ENCODE results near the gene KLHL10.
"Not testable (repeated sequence)": the region's sequence is repeated elsewhere in the genome, so short reads cannot be mapped to it uniquely, and the experiment has no call there.

KLHL10 gene

DNA sequence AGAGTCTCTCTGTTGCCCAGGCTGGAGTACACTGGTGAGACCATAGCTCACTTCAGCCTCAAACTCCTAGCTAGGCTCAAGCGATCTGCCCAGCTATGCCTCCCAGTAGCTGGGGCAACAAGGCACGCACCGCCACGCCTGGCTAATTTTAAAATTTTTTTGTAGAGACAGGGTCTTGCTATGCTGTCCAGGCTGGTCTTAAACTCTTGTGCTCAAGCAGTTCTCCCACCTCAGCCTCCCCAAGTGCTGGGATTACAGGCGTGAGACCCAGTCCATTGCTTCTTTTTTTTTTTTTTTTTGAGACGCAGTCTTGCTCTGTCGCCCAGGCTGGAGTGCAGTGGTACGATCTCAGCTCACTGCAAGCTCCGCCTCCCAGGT lies 36.7 kb downstream of the KLHL10 start:
- not testable (repeated sequence) for H3K4me3 ChIP-seq (ENCODE audit: extremely low read depth, insufficient read depth, low read length, poor library complexity, severe bottlenecking); H3K27ac ChIP-seq (ENCODE audit: low read depth, low read length, severe bottlenecking); H3K9me3 ChIP-seq (ENCODE audit: control insufficient read depth, low read length); H3K4me1 ChIP-seq (ENCODE audit: control insufficient read depth, insufficient read depth, low read length, poor library complexity, severe bottlenecking)
- H3K36me3 ChIP-seq (ENCODE audit: control insufficient read depth, insufficient read depth, low read length): peaks cover 88% of the 10 kb centered on the region
- 96 to 100% methylated on average over 4 to 5 of the region's 9 CpGs for WGBS, 2 experiments (ENCODE audit: insufficient coverage in 2 of 2)

DNA sequence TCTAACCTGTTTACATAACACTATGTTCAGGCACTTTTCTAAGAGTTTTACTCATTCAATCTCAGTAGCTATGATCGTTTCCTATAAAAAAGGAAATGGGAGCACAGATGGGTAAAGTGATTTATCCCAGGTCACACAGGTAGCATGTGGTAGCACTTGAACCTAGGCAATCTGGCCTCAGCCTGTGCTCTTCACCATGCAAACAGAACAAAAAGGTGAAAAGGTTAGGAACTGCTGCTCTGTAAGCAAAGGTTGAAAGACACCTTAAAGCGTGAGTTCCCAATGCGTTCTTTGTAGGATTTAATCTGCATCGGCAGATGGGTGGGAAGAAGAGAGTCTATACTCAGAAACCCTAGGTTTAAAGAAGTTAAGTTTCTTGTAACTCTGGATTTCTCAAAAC lies 42.5 kb downstream of the KLHL10 start:
- 96% methylated on average over 3 of the region's 4 CpGs for WGBS, 2 experiments (ENCODE audit: insufficient coverage in 2 of 2)

DNA sequence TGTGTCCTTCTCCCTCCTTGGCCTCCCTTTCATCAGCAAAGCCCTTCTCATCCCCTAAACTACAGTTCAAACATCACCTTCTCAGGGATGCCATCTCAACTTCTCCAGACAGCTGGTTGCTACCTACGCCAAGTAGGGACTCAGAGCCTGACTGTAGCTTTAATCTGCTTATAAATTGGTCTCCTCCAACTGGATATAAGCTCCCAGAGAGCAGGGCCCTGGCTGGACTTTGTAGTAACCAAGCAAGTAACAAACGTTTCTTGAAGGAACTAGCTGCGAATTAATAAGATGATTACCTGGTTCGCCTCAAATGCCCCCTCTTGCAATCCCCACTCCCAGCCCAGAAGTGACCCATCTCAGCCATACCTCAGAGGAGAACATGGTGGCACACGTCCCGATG lies 45.1 kb downstream of the KLHL10 start:
- Histone ChIP-seq H3K36me3 (ENCODE audit: control insufficient read depth, insufficient read depth, low read length) (peaks cover 99% of the 10 kb centered on the region), H3K9me3 (ENCODE audit: control insufficient read depth, low read length) (no peaks in the 10 kb centered on the region), H3K4me3 (ENCODE audit: extremely low read depth, insufficient read depth, low read length, poor library complexity, severe bottlenecking) (no peak overlapping the region), H3K27ac (ENCODE audit: low read depth, low read length, severe bottlenecking) (no peak overlapping the region), H3K4me1 (ENCODE audit: control insufficient read depth, insufficient read depth, low read length, poor library complexity, severe bottlenecking) (no peaks in the 10 kb centered on the region)
- WGBS, 2 experiments (ENCODE audit: insufficient coverage in 2 of 2): 93 to 97% methylated on average over 4 to 5 of the region's 6 CpGs

More for the DNA sequence above, 42.5 kb downstream of the KLHL10 start:
- no peak overlapping the region for H3K4me3 ChIP-seq (ENCODE audit: extremely low read depth, insufficient read depth, low read length, poor library complexity, severe bottlenecking)
- no peak overlapping the region for H3K27ac ChIP-seq (ENCODE audit: low read depth, low read length, severe bottlenecking)
- H3K9me3 ChIP-seq (ENCODE audit: control insufficient read depth, low read length): no peaks in the 10 kb centered on the region
- no peaks in the 10 kb centered on the region for H3K4me1 ChIP-seq (ENCODE audit: control insufficient read depth, insufficient read depth, low read length, poor library complexity, severe bottlenecking)
- peaks cover 88% of the 10 kb centered on the region for H3K36me3 ChIP-seq (ENCODE audit: control insufficient read depth, insufficient read depth, low read length)

- Histone ChIP-seq H3K36me3 (ENCODE audit: control insufficient read depth, insufficient read depth, low read length) (peaks cover 95% of the 10 kb centered on the region), H3K27ac (ENCODE audit: low read depth, low read length, severe bottlenecking) (no peak overlapping the region), H3K4me3 (ENCODE audit: extremely low read depth, insufficient read depth, low read length, poor library complexity, severe bottlenecking) (no peak overlapping the region), H3K4me1 (ENCODE audit: control insufficient read depth, insufficient read depth, low read length, poor library complexity, severe bottlenecking) (no peaks in the 10 kb centered on the region), H3K9me3 (ENCODE audit: control insufficient read depth, low read length) (no peaks in the 10 kb centered on the region)
- 80 to 90% methylated on average over 5 of the region's 6 CpGs for WGBS, 2 experiments (ENCODE audit: insufficient coverage in 2 of 2)
These were observed 48.1 kb downstream of the KLHL10 start for GRCh38 chr17:41885733-41886132.

- Histone ChIP-seq H3K27ac (ENCODE audit: low read depth, low read length, severe bottlenecking) (no peak overlapping the region), H3K9me3 (ENCODE audit: control insufficient read depth, low read length) (no peaks in the 10 kb centered on the region), H3K4me3 (ENCODE audit: extremely low read depth, insufficient read depth, low read length, poor library complexity, severe bottlenecking) (no peak overlapping the region), H3K4me1 (ENCODE audit: control insufficient read depth, insufficient read depth, low read length, poor library complexity, severe bottlenecking) (no peaks in the 10 kb centered on the region), H3K36me3 (ENCODE audit: control insufficient read depth, insufficient read depth, low read length) (peaks cover 96% of the 10 kb centered on the region)
- WGBS, 2 experiments (ENCODE audit: insufficient coverage in 2 of 2): 95 to 98% methylated on average over 4 of the region's 6 CpGs
These were observed 50.8 kb downstream of the KLHL10 start for GRCh38 chr17:41888332-41888965.

GRCh38 chr17:41891135-41892020 lies 53.8 kb downstream of the KLHL10 start:
- H3K9me3 ChIP-seq (ENCODE audit: control insufficient read depth, low read length): no peaks in the 10 kb centered on the region
- peaks cover 18% of the 10 kb centered on the region for H3K4me1 ChIP-seq (ENCODE audit: control insufficient read depth, insufficient read depth, low read length, poor library complexity, severe bottlenecking)
- H3K36me3 ChIP-seq (ENCODE audit: control insufficient read depth, insufficient read depth, low read length): peaks cover 95% of the 10 kb centered on the region
- no peak overlapping the region for H3K27ac ChIP-seq (ENCODE audit: low read depth, low read length, severe bottlenecking)
- no peak overlapping the region for H3K4me3 ChIP-seq (ENCODE audit: extremely low read depth, insufficient read depth, low read length, poor library complexity, severe bottlenecking)
- WGBS, 2 experiments (ENCODE audit: insufficient coverage in 2 of 2): 94 to 95% methylated on average over 2 to 3 of the region's 7 CpGs

- Histone ChIP-seq H3K4me3 (ENCODE audit: extremely low read depth, insufficient read depth, low read length, poor library complexity, severe bottlenecking) (no peak overlapping the region), H3K4me1 (ENCODE audit: control insufficient read depth, insufficient read depth, low read length, poor library complexity, severe bottlenecking) (peaks cover 23% of the 10 kb centered on the region), H3K9me3 (ENCODE audit: control insufficient read depth, low read length) (no peaks in the 10 kb centered on the region), H3K27ac (ENCODE audit: low read depth, low read length, severe bottlenecking) (no peak overlapping the region), H3K36me3 (ENCODE audit: control insufficient read depth, insufficient read depth, low read length) (peaks cover 95% of the 10 kb centered on the region)
- WGBS, 2 experiments (ENCODE audit: insufficient coverage in 2 of 2): 97 to 100% methylated on average over 3 to 4 of the region's 4 CpGs
These were observed 54.4 kb downstream of the KLHL10 start for GRCh38 chr17:41892021-41892376.

GRCh38 chr17:41893384-41893783 lies 55.8 kb downstream of the KLHL10 start:
- 100% methylated on average over 3 of the region's 3 CpGs for WGBS, 2 experiments (ENCODE audit: insufficient coverage in 2 of 2)
- H3K4me1 ChIP-seq (ENCODE audit: control insufficient read depth, insufficient read depth, low read length, poor library complexity, severe bottlenecking): peaks cover 23% of the 10 kb centered on the region
- H3K4me3 ChIP-seq (ENCODE audit: extremely low read depth, insufficient read depth, low read length, poor library complexity, severe bottlenecking): no peak overlapping the region
- no peak overlapping the region for H3K27ac ChIP-seq (ENCODE audit: low read depth, low read length, severe bottlenecking)
- H3K9me3 ChIP-seq (ENCODE audit: control insufficient read depth, low read length): no peaks in the 10 kb centered on the region
- peaks cover 95% of the 10 kb centered on the region for H3K36me3 ChIP-seq (ENCODE audit: control insufficient read depth, insufficient read depth, low read length)

GRCh38 chr17:41894791-41895331 lies 57.2 kb downstream of the KLHL10 start:
- Histone ChIP-seq H3K4me3 (ENCODE audit: extremely low read depth, insufficient read depth, low read length, poor library complexity, severe bottlenecking) (no peak overlapping the region), H3K36me3 (ENCODE audit: control insufficient read depth, insufficient read depth, low read length) (peaks cover 95% of the 10 kb centered on the region), H3K9me3 (ENCODE audit: control insufficient read depth, low read length) (no peaks in the 10 kb centered on the region), H3K4me1 (ENCODE audit: control insufficient read depth, insufficient read depth, low read length, poor library complexity, severe bottlenecking) (peaks cover 23% of the 10 kb centered on the region), H3K27ac (ENCODE audit: low read depth, low read length, severe bottlenecking) (peak overlapping the region; percentile 46)
- WGBS, 2 experiments (ENCODE audit: insufficient coverage in 2 of 2): 44 to 65% methylated on average over 2 to 4 of the region's 7 CpGs

- peaks cover 98% of the 10 kb centered on the region for H3K36me3 ChIP-seq (ENCODE audit: control insufficient read depth, insufficient read depth, low read length)
- no peak overlapping the region for H3K4me3 ChIP-seq (ENCODE audit: extremely low read depth, insufficient read depth, low read length, poor library complexity, severe bottlenecking)
- peaks cover 23% of the 10 kb centered on the region for H3K4me1 ChIP-seq (ENCODE audit: control insufficient read depth, insufficient read depth, low read length, poor library complexity, severe bottlenecking)
- 90 to 100% methylated on average over 1 to 4 of the region's 5 CpGs for WGBS, 2 experiments (ENCODE audit: insufficient coverage in 2 of 2)
- H3K27ac ChIP-seq (ENCODE audit: low read depth, low read length, severe bottlenecking): peak overlapping the region; percentile 46
- H3K9me3 ChIP-seq (ENCODE audit: control insufficient read depth, low read length): no peaks in the 10 kb centered on the region
These were observed 58.0 kb downstream of the KLHL10 start for GRCh38 chr17:41895617-41896016.

DNA sequence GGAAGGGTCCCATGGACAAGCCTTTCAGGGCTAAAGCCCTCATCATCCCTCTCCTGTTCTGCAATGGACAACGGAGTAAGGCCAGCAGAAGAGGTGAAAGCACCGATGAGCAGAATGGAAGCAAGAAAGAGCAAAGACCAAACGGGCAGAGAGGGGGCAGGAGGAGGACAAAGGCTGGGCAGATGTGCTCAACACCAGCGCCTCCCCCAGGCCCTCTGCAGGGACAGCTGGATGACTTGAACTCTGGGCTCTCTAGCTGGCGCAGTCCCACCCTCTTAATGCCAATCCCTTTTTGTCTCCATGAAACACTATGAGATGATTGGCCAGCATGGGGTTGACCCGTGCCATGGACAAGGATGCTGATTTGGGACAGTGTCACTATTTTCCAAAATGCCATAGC lies 59.1 kb downstream of the KLHL10 start:
- H3K4me1 ChIP-seq (ENCODE audit: control insufficient read depth, insufficient read depth, low read length, poor library complexity, severe bottlenecking): peaks cover 23% of the 10 kb centered on the region
- H3K27ac ChIP-seq (ENCODE audit: low read depth, low read length, severe bottlenecking): no peak overlapping the region
- H3K9me3 ChIP-seq (ENCODE audit: control insufficient read depth, low read length): no peaks in the 10 kb centered on the region
- H3K36me3 ChIP-seq (ENCODE audit: control insufficient read depth, insufficient read depth, low read length): peaks cover 98% of the 10 kb centered on the region
- whole genome bisulfite sequencing, 2 experiments (ENCODE audit: insufficient coverage in 2 of 2): 95 to 97% methylated on average over 4 to 6 of the region's 6 CpGs
- H3K4me3 ChIP-seq (ENCODE audit: extremely low read depth, insufficient read depth, low read length, poor library complexity, severe bottlenecking): no peak overlapping the region
